Stomach (tissue), 4 donors: ENCODE results near the gene ZNRF2.

ENCODE experiments used
- CTCF ChIP-seq, 7 experiments: fragments of 450-650 bp in 4 of 7; fragments of 200-600 bp in 3 of 7; sonication (generic) in 3 of 7; IDR thresholded peaks; one replicate each; pipeline ENCODE4 v1.5.1; 2016 to 2019; ENCODE audit warnings: antibody characterized with exemption in 7 of 7, control low read depth in 2 of 7, mild to moderate bottlenecking in 1 of 7
- POLR2A ChIP-seq, 4 donors: fragments of 450-650 bp; IDR thresholded peaks; one replicate each; pipeline ENCODE4 v1.6.1; 2016; ENCODE audit warnings: antibody characterized with exemption in 4 of 4, control low read depth in 2 of 4, mild to moderate bottlenecking in 1 of 4, moderate library complexity in 1 of 4
- POLR2AphosphoS5 ChIP-seq, 3 donors: sonication (generic); formaldehyde crosslinking; IDR thresholded peaks; one replicate each; pipeline ENCODE4 v1.6.1; 2016; ENCODE audit warnings: antibody characterized with exemption in 3 of 3

- TF ChIP-seq POLR2A (IDR thresholded peaks at IDR 0.05) (no peak), CTCF (IDR thresholded peaks at IDR 0.05) (no peak), POLR2AphosphoS5 (IDR thresholded peaks at IDR 0.05) (no peak)
Observed at GRCh38 chr7:30321882-30322192, 37.4 kb downstream of the ZNRF2 start.
